SH-SY5Y (cell line): ENCODE data around the gene ACOT8.

ENCODE experiments used
- GATA2 ChIP-seq: IDR thresholded peaks from 2 replicates; pipeline ENCODE4 v1.6.1; 2011; ENCODE audit warnings: mild to moderate bottlenecking, low read depth, low read length
- GATA3 ChIP-seq: IDR thresholded peaks from 2 replicates; pipeline ENCODE4 v1.6.1; 2011; ENCODE audit warnings: low read depth, mild to moderate bottlenecking, low read length, moderate library complexity

DNA sequence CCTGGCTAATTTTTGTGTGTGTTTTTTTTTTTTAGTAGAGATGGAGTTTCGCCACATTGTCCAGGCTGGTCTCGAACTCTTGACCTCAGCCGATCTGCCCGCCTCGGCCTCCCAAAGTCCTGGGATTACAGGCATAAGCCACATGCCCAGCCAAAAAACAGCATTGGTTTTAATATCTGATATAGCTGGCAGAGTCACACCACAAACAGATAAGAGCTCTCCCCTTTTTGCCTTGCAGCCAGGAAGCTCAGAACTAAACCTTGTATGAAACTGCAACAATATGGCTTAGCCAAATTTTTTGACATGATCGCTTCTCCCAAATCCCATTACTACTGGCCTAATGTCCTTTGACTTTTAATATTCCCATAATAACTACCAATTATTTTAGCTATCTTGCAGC is 4.9 kb downstream of the ACOT8 start:
- TF ChIP-seq GATA3 (no peak), GATA2 (no peak)
